ENCODE data around the gene ABCC2.
"Not testable (repeated sequence)": the region's sequence is repeated elsewhere in the genome, so short reads cannot be mapped to it uniquely, and the experiment has no call there.

ABCC2 gene

GRCh38 chr10:99834410-99834809 lies 52.0 kb downstream of the ABCC2 start:
- Histone ChIP-seq H3K9me3 (ENCODE audit: low read length) (no peaks in the 10 kb centered on the region), H2AFZ (ENCODE audit: low read depth, low read length) (no peak overlapping the region), H3K27me3 (ENCODE audit: insufficient read depth, low read length) (no peaks in the 10 kb centered on the region), H3K36me3 (ENCODE audit: insufficient read depth, low read length) (no peaks in the 10 kb centered on the region), H3K4me1 (ENCODE audit: insufficient read depth, low read length) (no peaks in the 10 kb centered on the region), H3K4me3 (ENCODE audit: low read length) (no peak overlapping the region)

- Histone ChIP-seq H3K36me3 (ENCODE audit: insufficient read depth, low read length) (no peaks in the 10 kb centered on the region), H2AFZ (ENCODE audit: low read depth, low read length) (no peak overlapping the region), H3K4me1 (ENCODE audit: insufficient read depth, low read length) (no peaks in the 10 kb centered on the region), H3K4me3 (ENCODE audit: low read length) (no peak overlapping the region), H3K9me3 (ENCODE audit: low read length) (no peaks in the 10 kb centered on the region), H3K27me3 (ENCODE audit: insufficient read depth, low read length) (no peaks in the 10 kb centered on the region)
Observed at GRCh38 chr10:99835947-99836346, 53.5 kb downstream of the ABCC2 start.

DNA sequence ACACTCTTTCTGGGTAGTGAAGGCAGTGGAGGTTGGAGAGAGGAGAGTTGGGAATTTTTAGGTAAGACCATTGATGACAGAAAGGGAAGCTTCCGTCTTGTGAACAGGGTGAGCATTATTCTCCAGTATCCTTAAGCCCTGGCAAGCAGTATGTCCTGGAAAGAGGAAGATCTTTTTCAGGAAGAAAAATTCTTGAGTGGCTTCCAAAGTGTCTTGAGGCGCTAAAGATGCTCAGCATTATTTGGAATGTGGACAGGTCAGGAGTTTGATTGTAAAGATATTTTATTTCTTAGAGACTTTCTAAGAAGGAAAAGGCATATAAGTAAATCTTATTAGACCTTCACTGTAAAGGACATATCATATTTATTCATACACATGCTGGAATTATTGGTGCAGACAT lies 54.3 kb downstream of the ABCC2 start:
- H3K4me3 ChIP-seq (ENCODE audit: low read length): no peak overlapping the region
- no peak overlapping the region for H2AFZ ChIP-seq (ENCODE audit: low read depth, low read length)
- H3K9me3 ChIP-seq (ENCODE audit: low read length): no peaks in the 10 kb centered on the region

DNA sequence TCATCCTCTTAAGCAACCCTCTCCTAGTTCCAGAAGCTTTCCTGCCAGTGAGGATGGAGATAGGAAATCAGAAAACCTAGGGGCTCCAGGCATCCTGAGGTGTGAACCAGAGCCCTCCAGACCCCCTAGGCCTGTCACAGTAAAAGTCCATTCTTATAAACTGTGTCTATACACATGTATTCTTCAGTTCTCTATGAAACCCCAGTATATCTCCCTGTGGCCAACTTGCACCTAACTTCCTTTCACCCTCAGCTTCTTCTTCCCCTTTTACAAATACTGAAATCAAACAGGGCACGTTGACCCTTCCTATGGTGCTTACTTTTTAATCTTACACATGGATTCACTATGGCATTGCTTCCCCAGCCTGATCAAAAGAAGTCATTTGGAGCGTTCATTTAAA lies 58.4 kb downstream of the ABCC2 start:
- not testable (repeated sequence) for H3K4me3 ChIP-seq (ENCODE audit: low read length); H3K27me3 ChIP-seq (ENCODE audit: insufficient read depth, low read length); H3K4me1 ChIP-seq (ENCODE audit: insufficient read depth, low read length); H3K9me3 ChIP-seq (ENCODE audit: low read length); H2AFZ ChIP-seq (ENCODE audit: low read depth, low read length); H3K36me3 ChIP-seq (ENCODE audit: insufficient read depth, low read length)

More for the DNA sequence above, 54.3 kb downstream of the ABCC2 start:
- no peaks in the 10 kb centered on the region for H3K27me3 ChIP-seq (ENCODE audit: insufficient read depth, low read length)
- no peaks in the 10 kb centered on the region for H3K36me3 ChIP-seq (ENCODE audit: insufficient read depth, low read length)
- H3K4me1 ChIP-seq (ENCODE audit: insufficient read depth, low read length): no peaks in the 10 kb centered on the region

DNA sequence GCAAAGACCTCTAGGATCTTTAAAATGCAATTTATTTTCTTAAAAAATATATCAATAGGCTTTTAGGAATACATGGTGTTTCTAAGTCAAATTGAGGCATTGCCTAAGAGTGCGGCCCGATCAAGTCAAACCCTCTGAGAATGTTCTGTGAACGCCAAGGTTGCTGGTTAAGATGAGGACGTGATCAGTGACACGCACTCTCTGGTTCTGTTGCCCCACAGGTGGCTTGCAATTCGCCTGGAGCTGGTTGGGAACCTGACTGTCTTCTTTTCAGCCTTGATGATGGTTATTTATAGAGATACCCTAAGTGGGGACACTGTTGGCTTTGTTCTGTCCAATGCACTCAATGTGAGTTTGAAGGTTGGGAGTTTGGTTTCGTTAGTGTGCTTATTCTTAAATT lies 59.3 kb downstream of the ABCC2 start:
- no peak overlapping the region for H3K4me3 ChIP-seq (ENCODE audit: low read length)

DNA sequence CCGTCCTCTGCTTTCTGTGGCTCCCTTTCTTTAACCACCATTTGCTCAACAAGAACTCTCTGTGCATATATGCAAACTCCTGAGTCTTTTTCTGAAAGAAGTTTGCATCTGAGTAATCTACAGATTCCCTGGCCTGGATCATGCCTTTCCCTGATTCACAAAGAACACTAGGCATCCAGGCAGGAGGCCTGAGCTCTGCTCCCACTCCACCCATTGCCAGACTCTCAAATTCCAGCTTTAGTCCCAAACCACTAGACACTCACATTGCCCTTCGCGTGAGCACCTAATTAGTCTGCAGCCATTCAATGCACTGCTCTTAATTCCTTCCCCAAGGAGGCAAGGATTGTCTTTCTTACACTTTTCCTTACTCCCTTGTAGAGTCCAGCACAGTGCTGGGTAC lies 60.9 kb downstream of the ABCC2 start:
- H2AFZ ChIP-seq (ENCODE audit: low read depth, low read length): no peak overlapping the region
- H3K9me3 ChIP-seq (ENCODE audit: low read length): no peaks in the 10 kb centered on the region
- H3K4me1 ChIP-seq (ENCODE audit: insufficient read depth, low read length): no peaks in the 10 kb centered on the region
- H3K27me3 ChIP-seq (ENCODE audit: insufficient read depth, low read length): no peaks in the 10 kb centered on the region
- no peak overlapping the region for H3K4me3 ChIP-seq (ENCODE audit: low read length)
- no peaks in the 10 kb centered on the region for H3K36me3 ChIP-seq (ENCODE audit: insufficient read depth, low read length)

More for the DNA sequence above, 59.3 kb downstream of the ABCC2 start:
- Histone ChIP-seq H3K36me3 (ENCODE audit: insufficient read depth, low read length) (no peaks in the 10 kb centered on the region), H3K27me3 (ENCODE audit: insufficient read depth, low read length) (no peaks in the 10 kb centered on the region), H3K4me1 (ENCODE audit: insufficient read depth, low read length) (no peaks in the 10 kb centered on the region), H3K9me3 (ENCODE audit: low read length) (no peaks in the 10 kb centered on the region), H2AFZ (ENCODE audit: low read depth, low read length) (no peak overlapping the region)

DNA sequence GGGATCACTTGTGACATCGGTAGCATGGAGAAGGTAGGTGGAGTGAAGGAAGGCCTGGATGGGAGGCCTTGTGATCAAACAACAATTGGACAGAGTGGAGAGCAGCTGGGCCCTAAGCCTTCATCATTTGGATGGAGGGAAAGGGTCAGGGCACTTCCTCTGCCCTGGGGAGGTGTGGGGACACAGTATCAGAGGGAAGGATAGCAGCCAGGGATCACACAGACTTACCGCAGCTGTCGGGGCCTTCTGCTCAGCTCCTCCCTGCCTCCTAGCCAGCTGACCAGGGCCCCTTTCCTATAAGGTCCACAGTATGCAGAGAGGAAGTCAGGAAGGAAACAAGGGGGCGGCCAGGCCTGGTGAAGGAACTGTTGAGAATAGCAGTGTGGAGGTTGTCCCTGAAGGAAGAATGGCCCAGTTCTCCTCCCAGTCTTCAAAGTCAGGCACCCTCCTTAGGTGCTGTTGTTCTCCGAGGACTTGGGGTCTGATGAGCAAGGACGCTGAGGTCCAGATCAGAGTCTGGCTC lies 62.1 kb downstream of the ABCC2 start:
- Histone ChIP-seq H3K9me3 (ENCODE audit: low read length) (no peaks in the 10 kb centered on the region), H3K27me3 (ENCODE audit: insufficient read depth, low read length) (no peaks in the 10 kb centered on the region), H3K4me1 (ENCODE audit: insufficient read depth, low read length) (no peaks in the 10 kb centered on the region), H2AFZ (ENCODE audit: low read depth, low read length) (no peak overlapping the region), H3K4me3 (ENCODE audit: low read length) (no peak overlapping the region), H3K36me3 (ENCODE audit: insufficient read depth, low read length) (no peaks in the 10 kb centered on the region)

GRCh38 chr10:99845837-99846382 lies 63.5 kb downstream of the ABCC2 start:
- Histone ChIP-seq H3K4me3 (ENCODE audit: low read length) (no peak overlapping the region), H3K36me3 (ENCODE audit: insufficient read depth, low read length) (no peaks in the 10 kb centered on the region), H2AFZ (ENCODE audit: low read depth, low read length) (no peak overlapping the region), H3K9me3 (ENCODE audit: low read length) (no peaks in the 10 kb centered on the region), H3K4me1 (ENCODE audit: insufficient read depth, low read length) (peaks cover 10% of the 10 kb centered on the region), H3K27me3 (ENCODE audit: insufficient read depth, low read length) (no peaks in the 10 kb centered on the region)

DNA sequence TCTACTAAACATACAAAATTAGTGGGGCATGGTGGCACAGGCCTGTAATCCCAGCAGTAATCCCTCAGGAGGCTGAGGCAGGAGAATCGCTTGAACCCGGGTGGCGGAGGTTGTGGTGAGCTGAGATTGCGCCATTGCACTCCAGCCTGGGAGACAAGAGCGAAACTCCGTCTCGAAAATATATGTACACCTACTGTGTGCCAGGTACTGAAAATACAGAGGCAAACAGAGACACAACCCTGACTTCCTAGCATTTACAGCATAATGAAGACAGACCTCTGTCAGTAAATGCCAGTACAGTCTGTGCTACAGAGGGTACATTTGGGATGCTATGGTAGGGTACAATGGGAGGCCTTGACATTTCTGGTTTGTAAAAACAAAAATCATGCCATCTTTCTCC lies 66.6 kb downstream of the ABCC2 start:
- no peak overlapping the region for H2AFZ ChIP-seq (ENCODE audit: low read depth, low read length)
- no peaks in the 10 kb centered on the region for H3K36me3 ChIP-seq (ENCODE audit: insufficient read depth, low read length)
- peaks cover 10% of the 10 kb centered on the region for H3K4me1 ChIP-seq (ENCODE audit: insufficient read depth, low read length)
- H3K27me3 ChIP-seq (ENCODE audit: insufficient read depth, low read length): no peaks in the 10 kb centered on the region
- no peak overlapping the region for H3K4me3 ChIP-seq (ENCODE audit: low read length)
- H3K9me3 ChIP-seq (ENCODE audit: low read length): no peaks in the 10 kb centered on the region

DNA sequence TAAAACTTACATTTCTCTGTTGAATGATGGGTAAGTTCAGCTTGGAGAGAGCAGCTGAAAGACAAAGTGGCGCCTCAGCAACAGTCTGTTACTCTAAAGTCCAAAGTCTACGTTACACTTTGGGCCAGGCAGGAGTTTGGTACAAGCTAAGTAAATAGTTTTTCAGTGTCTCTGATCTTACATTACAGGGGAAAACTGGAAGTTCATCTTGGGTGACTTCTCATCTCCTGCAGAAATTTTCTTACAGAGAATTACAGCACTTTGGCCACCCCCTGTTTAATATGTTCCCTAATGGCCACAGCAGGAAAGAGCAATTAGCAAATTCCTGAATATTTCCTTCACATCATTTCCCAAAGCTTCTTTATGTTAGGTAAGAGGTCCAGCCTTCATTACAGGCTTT lies 67.1 kb downstream of the ABCC2 start:
- H3K27me3 ChIP-seq (ENCODE audit: insufficient read depth, low read length): no peaks in the 10 kb centered on the region
- no peak overlapping the region for H3K4me3 ChIP-seq (ENCODE audit: low read length)
- peaks cover 10% of the 10 kb centered on the region for H3K4me1 ChIP-seq (ENCODE audit: insufficient read depth, low read length)
- no peak overlapping the region for H2AFZ ChIP-seq (ENCODE audit: low read depth, low read length)
- H3K9me3 ChIP-seq (ENCODE audit: low read length): no peaks in the 10 kb centered on the region
- H3K36me3 ChIP-seq (ENCODE audit: insufficient read depth, low read length): no peaks in the 10 kb centered on the region

DNA sequence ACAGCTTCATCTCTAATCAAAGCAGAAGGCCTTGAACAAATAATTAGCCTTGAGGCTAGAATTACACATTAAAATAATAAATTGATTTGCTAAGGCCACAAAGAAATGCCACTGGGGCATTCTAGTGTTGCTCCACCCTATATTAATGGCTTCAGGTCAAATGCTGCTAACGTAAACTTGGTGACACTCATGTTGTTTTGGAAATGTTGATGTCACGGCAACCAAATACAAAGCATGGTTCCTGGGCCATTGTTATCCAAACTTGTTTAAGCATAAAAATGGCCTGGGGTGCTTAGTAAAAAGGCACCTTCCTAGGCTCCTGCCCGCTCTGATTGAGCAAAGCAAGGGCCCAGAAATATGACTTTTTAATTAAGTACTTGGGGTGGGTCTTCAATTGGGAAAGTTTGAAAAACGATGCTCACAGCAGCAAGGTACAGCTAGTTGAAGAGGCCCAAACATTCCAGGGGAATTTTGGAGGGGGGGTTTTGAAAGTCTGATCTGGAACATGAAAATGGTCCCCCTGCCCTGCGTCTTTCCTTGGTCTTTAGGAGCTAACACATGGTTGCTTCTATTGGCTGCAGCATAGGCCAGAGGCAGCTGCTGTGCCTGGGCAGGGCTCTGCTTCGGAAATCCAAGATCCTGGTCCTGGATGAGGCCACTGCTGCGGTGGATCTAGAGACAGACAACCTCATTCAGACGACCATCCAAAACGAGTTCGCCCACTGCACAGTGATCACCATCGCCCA lies 67.8 kb downstream of the ABCC2 start:
- Histone ChIP-seq H3K9me3 (ENCODE audit: low read length) (no peaks in the 10 kb centered on the region), H3K4me3 (ENCODE audit: low read length) (no peak overlapping the region), H3K4me1 (ENCODE audit: insufficient read depth, low read length) (peaks cover 10% of the 10 kb centered on the region), H2AFZ (ENCODE audit: low read depth, low read length) (no peak overlapping the region), H3K27me3 (ENCODE audit: insufficient read depth, low read length) (no peaks in the 10 kb centered on the region), H3K36me3 (ENCODE audit: insufficient read depth, low read length) (no peaks in the 10 kb centered on the region)

DNA sequence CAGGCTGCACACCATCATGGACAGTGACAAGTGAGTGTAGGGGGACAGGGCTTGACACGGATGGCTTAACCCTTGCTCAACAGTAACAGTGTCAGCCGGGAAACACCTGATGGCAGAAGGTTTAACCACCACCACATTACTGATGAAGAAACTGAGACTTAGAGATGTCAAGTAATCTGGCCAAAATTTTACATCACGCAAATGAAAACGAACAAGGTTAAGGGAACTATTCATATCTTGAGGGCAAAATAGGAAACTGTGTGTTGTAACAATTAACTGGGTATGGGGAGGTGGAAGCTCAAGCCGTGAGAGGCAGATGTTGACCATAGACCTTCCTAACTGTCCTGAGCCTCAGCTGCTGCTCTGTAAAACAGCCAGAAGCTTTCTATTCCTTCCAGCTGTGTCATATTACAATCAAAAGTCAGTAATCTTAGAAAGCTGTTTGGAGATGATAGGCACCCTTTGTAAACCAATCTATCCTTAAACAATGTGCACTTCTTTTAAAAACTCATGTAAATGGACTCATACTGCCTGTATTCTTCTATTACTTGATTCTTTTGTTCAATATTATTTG lies 68.4 kb downstream of the ABCC2 start:
- no peaks in the 10 kb centered on the region for H3K9me3 ChIP-seq (ENCODE audit: low read length)
- no peak overlapping the region for H2AFZ ChIP-seq (ENCODE audit: low read depth, low read length)
- H3K4me1 ChIP-seq (ENCODE audit: insufficient read depth, low read length): peaks cover 10% of the 10 kb centered on the region
- H3K27me3 ChIP-seq (ENCODE audit: insufficient read depth, low read length): no peaks in the 10 kb centered on the region
- no peak overlapping the region for H3K4me3 ChIP-seq (ENCODE audit: low read length)
- no peaks in the 10 kb centered on the region for H3K36me3 ChIP-seq (ENCODE audit: insufficient read depth, low read length)

GRCh38 chr10:99851825-99852224 lies 69.4 kb downstream of the ABCC2 start:
- Histone ChIP-seq H3K4me3 (ENCODE audit: low read length) (no peak overlapping the region), H3K9me3 (ENCODE audit: low read length) (no peaks in the 10 kb centered on the region), H3K36me3 (ENCODE audit: insufficient read depth, low read length) (no peaks in the 10 kb centered on the region), H3K4me1 (ENCODE audit: insufficient read depth, low read length) (peaks cover 10% of the 10 kb centered on the region), H3K27me3 (ENCODE audit: insufficient read depth, low read length) (no peaks in the 10 kb centered on the region), H2AFZ (ENCODE audit: low read depth, low read length) (no peak overlapping the region)
